HepG2 (cell line): ENCODE results near the gene PIGZ. TPM values are rescaled to one million over a fixed set of nuclear protein-coding genes. Genes with fewer than 3 reads are reported as not detected.

Experiments used
- ATAC-seq: fragments of 200-7000 bp; cut with Tn5 transposase; 3 replicates; pipeline ENCODE4 v1.9.1; 2020; ENCODE audit warnings: mild to moderate bottlenecking, moderate library complexity
- BruUV-seq: library from RNA; stranded (reverse); fragments of 400-500 nt; replicated peaks from 2 replicates; lab custom pipeline; 2021; lab: Mats Ljungman, UMichigan
- CTCF ChIA-PET: fragments of 300-600 bp; formaldehyde crosslinking; extraction: SDS; loops from one replicate; lab custom pipeline; 2021; ENCODE audit warnings: low total read pairs, inconsistent platforms, low intra/inter-chr PET ratio; lab: Yijun Ruan, JAX
- POLR2A ChIA-PET: fragments of 350-600 bp; sonication (Branson Sonifier 250); formaldehyde crosslinking; loops from one replicate; lab custom pipeline; 2020; ENCODE audit warnings: antibody characterized with exemption, inconsistent platforms; lab: Yijun Ruan, JAX
- DNase-seq: peaks from one replicate; pipeline ENCODE4 v3.0.0-alpha.2; 2015; ENCODE audit warnings: low spot score
- FAIRE-seq: peaks from 3 replicates; lab custom pipeline; 2011; peaks lifted over from hg19 to GRCh38; lab: Jason Lieb, UNC
- H2AFZ ChIP-seq: one replicate; pipeline ENCODE4 v1.6.1; 2011; ENCODE audit warnings: low read length, inconsistent platforms
- H3K27ac ChIP-seq: fragments of 300-600 bp; 3 replicates; pipeline ENCODE4 v1.8.0; 2011; ENCODE audit warnings: mixed run types, mild to moderate bottlenecking, mixed read lengths, low read length, inconsistent platforms; ENCODE audit not compliant: insufficient read depth; ENCODE audit errors: extremely low read length
- H3K27me3 ChIP-seq, 2 experiments: fragments of 200-600 bp in 1 of 2; 2 replicates in 1 of 2; 3 replicates in 1 of 2; pipeline versions ENCODE4 v1.6.0 to v1.8.0; 2011; ENCODE audit warnings: low read length in 2 of 2, mild to moderate bottlenecking in 2 of 2, moderate library complexity in 2 of 2, inconsistent platforms in 1 of 2; ENCODE audit not compliant: insufficient read depth in 2 of 2, control insufficient read depth in 1 of 2
- H3K36me3 ChIP-seq, 2 experiments: fragments of 200-600 bp in 1 of 2; replicated peaks in 1 of 2; 2 replicates in 1 of 2; 3 replicates in 1 of 2; pipeline versions ENCODE4 v1.5.1 to v1.8.0; 2011; ENCODE audit warnings: low read length in 2 of 2, inconsistent platforms in 1 of 2; ENCODE audit not compliant: insufficient read depth in 2 of 2, control insufficient read depth in 1 of 2
- H3K4me1 ChIP-seq: 2 replicates; pipeline ENCODE4 v1.5.1; 2012; ENCODE audit warnings: low read length, inconsistent platforms; ENCODE audit not compliant: insufficient read depth
- H3K4me2 ChIP-seq: 2 replicates; pipeline ENCODE4 v1.6.0; 2011; ENCODE audit warnings: low read depth, low read length, inconsistent platforms
- H3K4me3 ChIP-seq, 3 experiments: fragments of 200-600 bp in 1 of 3; sonication (generic), shearing (Covaris generic) in 1 of 3; replicated peaks in 1 of 3; 2 replicates each; pipeline ENCODE4 v1.5.1; 2011 to 2016; ENCODE audit warnings: low read length in 3 of 3, inconsistent platforms in 2 of 3, low read depth in 2 of 3, mild to moderate bottlenecking in 2 of 3, control low read depth in 1 of 3, mixed read lengths in 1 of 3; ENCODE audit not compliant: insufficient read depth in 1 of 3
- H3K79me2 ChIP-seq: one replicate; pipeline ENCODE4 v1.6.1; 2011; ENCODE audit warnings: low read length, inconsistent platforms; ENCODE audit not compliant: insufficient read depth
- H3K9ac ChIP-seq: 2 replicates; pipeline ENCODE4 v1.6.0; 2011; ENCODE audit warnings: mild to moderate bottlenecking, low read depth, low read length, inconsistent platforms; ENCODE audit not compliant: insufficient read depth
- H3K9me3 ChIP-seq: 2 replicates; pipeline ENCODE4 v1.5.1; 2012; ENCODE audit warnings: mild to moderate bottlenecking, low read length
- H4K20me1 ChIP-seq: 2 replicates; pipeline ENCODE4 v1.6.0; 2011; ENCODE audit warnings: inconsistent platforms, mild to moderate bottlenecking, low read length, moderate library complexity; ENCODE audit not compliant: insufficient read depth
- BORCS8-MEF2B ChIP-seq: sonication (generic); formaldehyde crosslinking; IDR thresholded peaks from 2 replicates; pipeline ENCODE4 v1.8.0; 2022; ENCODE audit warnings: mild to moderate bottlenecking, missing genetic modification reagents
- HNRNPLL ChIP-seq: fragments of 200-400 bp; formaldehyde crosslinking; IDR thresholded peaks from 2 replicates; pipeline ENCODE4 v1.6.1; 2017; ENCODE audit warnings: mild to moderate bottlenecking, low read depth, low read length; ENCODE audit not compliant: poor library complexity, severe bottlenecking
- KDM1A ChIP-seq: IDR thresholded peaks from 2 replicates; pipeline ENCODE4 v1.6.1; 2016; ENCODE audit warnings: missing compliant biosample characterization
- KDM2A ChIP-seq: sonication (generic); formaldehyde crosslinking; IDR thresholded peaks from 2 replicates; pipeline ENCODE4 v1.4.0; 2020; ENCODE audit warnings: low read depth, missing genetic modification reagents, borderline replicate concordance
- PHF8 ChIP-seq: sonication (generic); formaldehyde crosslinking; IDR thresholded peaks from 2 replicates; pipeline ENCODE4 v1.5.0; 2020; ENCODE audit warnings: missing genetic modification reagents
- SALL1 ChIP-seq: sonication (generic); formaldehyde crosslinking; IDR thresholded peaks from 2 replicates; pipeline ENCODE4 v1.8.0; 2022; ENCODE audit warnings: mild to moderate bottlenecking, missing genetic modification reagents
- SAP130 ChIP-seq: IDR thresholded peaks from 2 replicates; pipeline ENCODE4 v1.6.1; 2016; ENCODE audit warnings: low read depth
- SOX6 ChIP-seq, 2 experiments: fragments of 450-650 bp in 1 of 2; sonication (generic) in 1 of 2; formaldehyde crosslinking in 1 of 2; IDR thresholded peaks; 2 replicates each; pipeline versions ENCODE4 v1.4.0 to v1.6.1; 2017 to 2020; ENCODE audit warnings: antibody characterized with exemption in 1 of 2, mild to moderate bottlenecking in 1 of 2, missing genetic modification reagents in 1 of 2
- THYN1 ChIP-seq: sonication (generic); formaldehyde crosslinking; IDR thresholded peaks from 2 replicates; pipeline ENCODE4 v1.8.1; 2023; ENCODE audit warnings: low read depth, mild to moderate bottlenecking, moderate library complexity, missing genetic modification reagents, borderline replicate concordance
- ZKSCAN1 ChIP-seq: fragments of 150-350 bp; IDR thresholded peaks from 2 replicates; pipeline ENCODE4 v1.6.1; 2014; ENCODE audit warnings: low read length
- ZNF772 ChIP-seq: sonication (generic); formaldehyde crosslinking; IDR thresholded peaks from 2 replicates; pipeline ENCODE4 v1.5.0; 2020; ENCODE audit warnings: mild to moderate bottlenecking, missing genetic modification reagents
- WGBS: methylation state at CpG from one replicate; pipeline ENCODE4 v1.1.6; 2017; ENCODE audit warnings: low lambda C conversion rate; 5-methylcytosine and 5-hydroxymethylcytosine counted together
- in situ Hi-C: cut with HindIII; loops from 2 replicates; pipeline ENCODE4 v1.10.0; 2017; ENCODE audit warnings: low pct_unique_long_range_greater_than_20kb; ENCODE audit not compliant: extremely low pct_ligation_motif_present
- intact Hi-C: fragments of 100-400 bp; cut with micrococcal nuclease; formaldehyde crosslinking; loops from one replicate; pipeline ENCODE4 v1.10.0; 2022; ENCODE audit not compliant: unreplicated experiment
- polyA plus RNA-seq, 8 experiments: library from polyadenylated mRNA; depleted of rRNA in 3 of 8; stranded (reverse) in 7 of 8; unstranded in 1 of 8; fragments of >200 nt; fragmentation: Illumina TruSeq in 4 of 8; extraction: Trizol in 4 of 8; gene quantifications; 2 replicates each; pipeline versions ENCODE4 v1.2.1 to v1.2.3, GENCODE V29; 2011 to 2016; ENCODE audit warnings: low read depth in 4 of 8, missing spikeins in 1 of 8, mixed read lengths in 1 of 8; ENCODE audit not compliant: insufficient read depth in 1 of 8
- total RNA-seq, 5 experiments: library from RNA; depleted of rRNA; stranded (reverse); fragments of >200 nt; fragmentation: Illumina TruSeq; extraction: Trizol; gene quantifications; 2 replicates each; pipeline ENCODE4 v1.2.3, GENCODE V29; 2016; ENCODE audit warnings: low read depth in 1 of 5
- TF ChIP-seq, protein P1 (sequence below): sonication (generic); formaldehyde crosslinking; IDR thresholded peaks from 2 replicates; pipeline ENCODE4 v1.9.0; 2022; ENCODE audit warnings: missing genetic modification reagents, mild to moderate bottlenecking, borderline replicate concordance
- TF ChIP-seq, protein P2 (sequence below): sonication (generic); formaldehyde crosslinking; IDR thresholded peaks from 2 replicates; pipeline ENCODE4 v1.5.0; 2020; ENCODE audit warnings: mild to moderate bottlenecking, missing genetic modification reagents, moderate library complexity
- TF ChIP-seq, protein P3 (sequence below): sonication (generic); formaldehyde crosslinking; IDR thresholded peaks from 2 replicates; pipeline ENCODE4 v1.5.1; 2020; ENCODE audit warnings: mild to moderate bottlenecking, missing genetic modification reagents, moderate library complexity

PIGZ gene
- total and polyA plus RNA-seq, 2 of the 13 experiments (the other 11 are each of a cell fraction or from before 2014, with no cell fraction given): 4.7 to 60.5 TPM

DNA sequence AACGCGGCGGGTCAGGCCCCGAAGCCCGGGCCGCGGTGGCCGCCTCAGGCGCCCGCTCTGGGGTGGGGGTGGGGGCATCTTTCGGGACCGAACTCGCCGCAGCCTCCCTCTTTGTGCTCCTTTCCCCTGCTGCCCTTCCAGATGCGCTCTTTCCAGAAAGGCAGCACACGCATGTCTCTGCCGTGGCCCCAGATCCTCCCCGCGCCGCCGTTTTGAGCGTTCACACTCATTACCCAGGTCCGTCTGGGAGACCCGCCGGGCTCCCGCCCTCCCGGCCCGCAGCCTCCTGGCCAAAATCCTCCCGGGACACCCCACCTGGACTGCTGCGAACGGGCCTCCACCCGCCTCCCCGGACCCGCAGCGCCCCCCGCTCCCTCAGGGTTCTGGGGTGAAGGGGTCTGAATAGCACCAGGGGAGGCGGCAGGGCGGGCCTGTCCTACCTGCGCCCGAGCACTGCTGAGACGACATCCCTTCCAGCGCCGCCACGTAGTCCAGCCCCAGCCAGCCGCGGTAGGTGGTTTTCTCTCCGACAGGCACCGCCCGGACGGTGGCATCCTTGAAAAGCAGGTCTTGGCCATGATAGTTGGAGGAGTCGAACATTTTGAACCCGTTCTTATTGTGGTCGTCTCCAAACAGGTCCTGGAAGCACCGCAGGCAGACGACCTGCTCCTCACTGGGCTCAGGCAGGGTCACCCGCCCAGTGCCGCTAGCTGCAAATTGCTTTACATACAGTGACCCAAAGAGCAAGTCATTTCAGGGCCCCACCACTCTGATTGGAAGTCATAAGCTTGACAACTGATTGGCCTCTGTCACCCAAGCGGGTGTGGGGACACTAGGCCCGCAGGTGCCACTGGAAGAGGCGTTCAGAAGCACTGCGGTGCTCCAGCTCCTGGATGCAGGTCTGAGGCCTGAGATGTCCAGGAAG lies 35.1 kb upstream of the PIGZ start:
- intact Hi-C loops: no loop called here
- Histone ChIP-seq H3K27me3 (no peaks in the 10 kb centered on the region), H3K79me2 (no peaks in the 10 kb centered on the region), H3K4me3 (peak overlapping the region; percentile 50 to 63 (median 52); a peak in 5 of 6 replicates), H3K4me2 (peak overlapping the region; percentile 75), H3K27ac (peak overlapping the region; percentile 55), H3K9ac (peak overlapping the region; percentile 60), H3K36me3 (no peaks in the 10 kb centered on the region), H4K20me1 (no peaks in the 10 kb centered on the region), H3K4me1 (peaks cover 33% of the 10 kb centered on the region), H3K9me3 (no peaks in the 10 kb centered on the region), H2AFZ (no peak overlapping the region)
- BruUV-seq: TSS peak; percentile 45
- peak; percentile 52 for ATAC-seq
- in situ Hi-C loops: no loop called here
- POLR2A ChIA-PET: interaction anchor here (0.6 to 2.0 kb wide), 2 partner anchors 13 to 26 kb away, joined by 3 to 9 read pairs; partner anchors contain the start of gene MELTF
- 76% methylated on average over 32 of the region's 61 CpGs for WGBS
- no peak for FAIRE-seq
- DNase-seq: no peak
- CTCF ChIA-PET: interaction anchor here (1.5 kb wide), 2 partner anchors 16 to 26 kb away, joined by 3 to 5 read pairs; partner anchors contain the start of gene MELTF
- TF ChIP-seq KDM2A (CRISPR knock-in tag) (peak; percentile 56), HNRNPLL (peak; percentile 22), BORCS8-MEF2B (CRISPR knock-in tag) (peak; percentile 43; the same call in 1 of the 2 replicates), THYN1 (CRISPR knock-in tag) (no peak), SALL1 (peak; percentile 22; the same call in 1 of the 2 replicates), SAP130 (CRISPR knock-in tag) (peak; percentile 9; the same call in 1 of the 2 replicates), PHF8 (CRISPR knock-in tag) (peak; percentile 27; the same call in 1 of the 2 replicates), KDM1A (no peak), SOX6 (IDR thresholded peaks at IDR 0.05) (no peak), SOX6 (CRISPR knock-in tag; IDR thresholded peaks at IDR 0.05) (no peak), ZNF772 (0 out of 2 replicates have a peak, but pooled peaks have one; percentile 28), ZKSCAN1 (no peak)
- TF ChIP-seq, protein P1, sequence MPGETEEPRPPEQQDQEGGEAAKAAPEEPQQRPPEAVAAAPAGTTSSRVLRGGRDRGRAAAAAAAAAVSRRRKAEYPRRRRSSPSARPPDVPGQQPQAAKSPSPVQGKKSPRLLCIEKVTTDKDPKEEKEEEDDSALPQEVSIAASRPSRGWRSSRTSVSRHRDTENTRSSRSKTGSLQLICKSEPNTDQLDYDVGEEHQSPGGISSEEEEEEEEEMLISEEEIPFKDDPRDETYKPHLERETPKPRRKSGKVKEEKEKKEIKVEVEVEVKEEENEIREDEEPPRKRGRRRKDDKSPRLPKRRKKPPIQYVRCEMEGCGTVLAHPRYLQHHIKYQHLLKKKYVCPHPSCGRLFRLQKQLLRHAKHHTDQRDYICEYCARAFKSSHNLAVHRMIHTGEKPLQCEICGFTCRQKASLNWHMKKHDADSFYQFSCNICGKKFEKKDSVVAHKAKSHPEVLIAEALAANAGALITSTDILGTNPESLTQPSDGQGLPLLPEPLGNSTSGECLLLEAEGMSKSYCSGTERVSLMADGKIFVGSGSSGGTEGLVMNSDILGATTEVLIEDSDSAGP (CRISPR knock-in tag): peak; percentile 17; the same call in 1 of the 2 replicates
- TF ChIP-seq, protein P2, sequence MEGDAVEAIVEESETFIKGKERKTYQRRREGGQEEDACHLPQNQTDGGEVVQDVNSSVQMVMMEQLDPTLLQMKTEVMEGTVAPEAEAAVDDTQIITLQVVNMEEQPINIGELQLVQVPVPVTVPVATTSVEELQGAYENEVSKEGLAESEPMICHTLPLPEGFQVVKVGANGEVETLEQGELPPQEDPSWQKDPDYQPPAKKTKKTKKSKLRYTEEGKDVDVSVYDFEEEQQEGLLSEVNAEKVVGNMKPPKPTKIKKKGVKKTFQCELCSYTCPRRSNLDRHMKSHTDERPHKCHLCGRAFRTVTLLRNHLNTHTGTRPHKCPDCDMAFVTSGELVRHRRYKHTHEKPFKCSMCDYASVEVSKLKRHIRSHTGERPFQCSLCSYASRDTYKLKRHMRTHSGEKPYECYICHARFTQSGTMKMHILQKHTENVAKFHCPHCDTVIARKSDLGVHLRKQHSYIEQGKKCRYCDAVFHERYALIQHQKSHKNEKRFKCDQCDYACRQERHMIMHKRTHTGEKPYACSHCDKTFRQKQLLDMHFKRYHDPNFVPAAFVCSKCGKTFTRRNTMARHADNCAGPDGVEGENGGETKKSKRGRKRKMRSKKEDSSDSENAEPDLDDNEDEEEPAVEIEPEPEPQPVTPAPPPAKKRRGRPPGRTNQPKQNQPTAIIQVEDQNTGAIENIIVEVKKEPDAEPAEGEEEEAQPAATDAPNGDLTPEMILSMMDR (CRISPR knock-in tag): peak; percentile 12; the same call in 1 of the 2 replicates
- TF ChIP-seq, protein P3, sequence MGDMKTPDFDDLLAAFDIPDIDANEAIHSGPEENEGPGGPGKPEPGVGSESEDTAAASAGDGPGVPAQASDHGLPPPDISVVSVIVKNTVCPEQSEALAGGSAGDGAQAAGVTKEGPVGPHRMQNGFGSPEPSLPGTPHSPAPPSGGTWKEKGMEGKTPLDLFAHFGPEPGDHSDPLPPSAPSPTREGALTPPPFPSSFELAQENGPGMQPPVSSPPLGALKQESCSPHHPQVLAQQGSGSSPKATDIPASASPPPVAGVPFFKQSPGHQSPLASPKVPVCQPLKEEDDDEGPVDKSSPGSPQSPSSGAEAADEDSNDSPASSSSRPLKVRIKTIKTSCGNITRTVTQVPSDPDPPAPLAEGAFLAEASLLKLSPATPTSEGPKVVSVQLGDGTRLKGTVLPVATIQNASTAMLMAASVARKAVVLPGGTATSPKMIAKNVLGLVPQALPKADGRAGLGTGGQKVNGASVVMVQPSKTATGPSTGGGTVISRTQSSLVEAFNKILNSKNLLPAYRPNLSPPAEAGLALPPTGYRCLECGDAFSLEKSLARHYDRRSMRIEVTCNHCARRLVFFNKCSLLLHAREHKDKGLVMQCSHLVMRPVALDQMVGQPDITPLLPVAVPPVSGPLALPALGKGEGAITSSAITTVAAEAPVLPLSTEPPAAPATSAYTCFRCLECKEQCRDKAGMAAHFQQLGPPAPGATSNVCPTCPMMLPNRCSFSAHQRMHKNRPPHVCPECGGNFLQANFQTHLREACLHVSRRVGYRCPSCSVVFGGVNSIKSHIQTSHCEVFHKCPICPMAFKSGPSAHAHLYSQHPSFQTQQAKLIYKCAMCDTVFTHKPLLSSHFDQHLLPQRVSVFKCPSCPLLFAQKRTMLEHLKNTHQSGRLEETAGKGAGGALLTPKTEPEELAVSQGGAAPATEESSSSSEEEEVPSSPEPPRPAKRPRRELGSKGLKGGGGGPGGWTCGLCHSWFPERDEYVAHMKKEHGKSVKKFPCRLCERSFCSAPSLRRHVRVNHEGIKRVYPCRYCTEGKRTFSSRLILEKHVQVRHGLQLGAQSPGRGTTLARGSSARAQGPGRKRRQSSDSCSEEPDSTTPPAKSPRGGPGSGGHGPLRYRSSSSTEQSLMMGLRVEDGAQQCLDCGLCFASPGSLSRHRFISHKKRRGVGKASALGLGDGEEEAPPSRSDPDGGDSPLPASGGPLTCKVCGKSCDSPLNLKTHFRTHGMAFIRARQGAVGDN (CRISPR knock-in tag): peak; percentile 47; the same call in 1 of the 2 replicates
